Activated naive CD4-positive, alpha-beta T cell treated with anti-CD3 and anti-CD28 coated beads for 36 hours (primary cell): Measurements from ENCODE around the gene CCDC6. TPM values are rescaled to one million over a fixed set of nuclear protein-coding genes. Genes with fewer than 3 reads are reported as not detected.
"Not testable (repeated sequence)": the region's sequence is repeated elsewhere in the genome, so short reads cannot be mapped to it uniquely, and the experiment has no call there.

Source experiments
- CTCF ChIA-PET: fragments of 350-600 bp; sonication (Branson Sonifier 250); formaldehyde crosslinking; loops from one replicate; lab custom pipeline; 2021; ENCODE audit warnings: antibody characterized with exemption; lab: Charles Lee
- DNase-seq: peaks from one replicate; pipeline ENCODE4 v3.0.0-alpha.2; 2020
- H3K27ac Mint-ChIP-seq: one replicate; pipeline ENCODE4 v1.8.0; 2021; ENCODE audit warnings: mild to moderate bottlenecking, mixed read lengths
- H3K27me3 Mint-ChIP-seq: one replicate; pipeline ENCODE4 v1.8.0; 2021; ENCODE audit warnings: low read depth, mixed read lengths
- H3K36me3 Mint-ChIP-seq: one replicate; pipeline ENCODE4 v1.8.0; 2021; ENCODE audit warnings: low read depth, mixed read lengths
- H3K4me1 Mint-ChIP-seq: one replicate; pipeline ENCODE4 v1.8.0; 2021; ENCODE audit warnings: low read depth, mixed read lengths
- H3K4me3 Mint-ChIP-seq: one replicate; pipeline ENCODE4 v1.8.0; 2021; ENCODE audit warnings: mild to moderate bottlenecking, moderate library complexity, mixed read lengths
- H3K9me3 Mint-ChIP-seq: one replicate; pipeline ENCODE4 v1.8.0; 2021; ENCODE audit warnings: mixed read lengths
- intact Hi-C: fragments of 100-400 bp; cut with micrococcal nuclease; formaldehyde crosslinking; loops from one replicate; pipeline ENCODE4 v1.15.1; 2023
- total RNA-seq, 2 experiments: library from RNA; stranded (reverse); gene quantifications; one replicate each; pipeline ENCODE4 v1.2.3, GENCODE V29; 2021

CCDC6 gene
- total RNA-seq, 2 experiments from 2014 or later: 43.1 to 44.9 TPM

DNA sequence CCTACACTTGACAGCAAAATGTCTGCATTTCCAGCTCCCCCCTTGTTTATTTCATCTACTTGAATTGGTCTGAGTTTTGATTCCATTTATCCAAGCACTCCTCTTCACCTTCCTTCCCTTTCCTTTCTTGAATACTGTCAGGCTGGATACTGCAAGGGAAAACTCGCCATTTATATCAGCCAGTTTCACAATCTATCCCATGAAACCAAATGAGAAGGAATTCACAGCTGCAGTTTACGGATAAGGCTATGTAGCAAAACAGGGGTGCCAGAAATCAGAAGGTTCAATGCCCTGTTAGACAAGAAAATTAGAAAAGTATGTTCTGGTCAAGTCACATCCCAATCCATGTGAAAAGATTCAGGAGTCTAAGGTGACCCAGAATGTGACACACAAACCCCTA, 28.1 kb downstream of the CCDC6 start:
- DNase-seq: no peak
- peak overlapping the region; percentile 69 for H3K27ac Mint-ChIP-seq
- CTCF ChIA-PET: interaction anchor here (1.5 to 2.6 kb wide), 2 partner anchors 13 to 28 kb away, joined by 4 to 21 read pairs; partner anchors contain the start of gene CCDC6
- H3K4me3 Mint-ChIP-seq: no peak overlapping the region
- peaks cover 89% of the 10 kb centered on the region for H3K4me1 Mint-ChIP-seq
- intact Hi-C loops: no loop called here
- peaks cover 1% of the 10 kb centered on the region for H3K9me3 Mint-ChIP-seq
- H3K36me3 Mint-ChIP-seq: peaks cover 16% of the 10 kb centered on the region
- H3K27me3 Mint-ChIP-seq: no peaks in the 10 kb centered on the region

DNA sequence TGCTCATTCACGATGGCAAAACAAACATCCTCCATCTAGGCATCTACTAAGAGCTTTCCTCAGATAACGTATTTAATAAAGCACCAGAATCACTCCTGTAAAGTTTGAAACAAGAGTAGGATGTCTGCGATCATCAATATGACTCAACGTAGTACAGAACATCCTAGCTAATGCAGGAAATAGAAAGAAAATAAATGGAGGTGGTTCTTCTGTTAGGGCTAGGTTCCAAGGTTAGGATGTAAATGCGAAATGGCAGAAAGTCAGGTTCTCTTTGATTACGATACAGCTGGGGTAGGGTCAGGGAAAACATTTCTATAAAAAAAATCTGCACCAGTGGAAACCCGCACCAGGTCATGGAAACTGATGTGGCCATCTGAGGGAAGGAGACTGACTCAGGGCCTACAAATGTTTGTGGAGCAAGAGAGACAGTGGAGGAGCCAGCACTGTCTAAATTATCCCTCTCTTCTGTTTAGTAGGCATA, 29.1 kb downstream of the CCDC6 start:
- Mint-ChIP-seq H3K4me3 (no peak overlapping the region), H3K4me1 (peaks cover 92% of the 10 kb centered on the region), H3K9me3 (peaks cover 1% of the 10 kb centered on the region), H3K27ac (peak overlapping the region; percentile 70), H3K36me3 (peaks cover 18% of the 10 kb centered on the region), H3K27me3 (no peaks in the 10 kb centered on the region)
- intact Hi-C loops: no loop called here
- no peak for DNase-seq
- CTCF ChIA-PET: interaction anchor here (0.8 to 1.2 kb wide), 3 partner anchors 12 to 47 kb away, joined by 4 read pairs; partner anchors contain the start of gene CCDC6

DNA sequence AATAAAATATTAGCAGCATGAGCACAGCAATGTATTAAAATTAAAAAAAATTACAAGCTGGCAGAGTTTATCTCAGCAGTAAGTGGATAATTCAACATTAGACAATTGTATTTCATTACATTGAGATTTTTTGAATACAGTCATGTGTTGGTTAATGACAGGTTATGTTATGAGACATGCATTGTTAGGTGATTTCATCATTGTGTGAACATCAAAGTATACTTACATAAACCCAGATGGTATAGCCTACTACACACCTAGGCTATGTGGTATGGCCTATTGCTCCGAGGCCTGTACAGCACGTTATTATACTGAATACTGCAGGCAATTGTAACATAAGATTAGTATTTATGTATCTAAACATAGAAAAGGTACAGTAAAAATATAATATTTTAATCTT, 29.7 kb downstream of the CCDC6 start:
- intact Hi-C loops: no loop called here
- H3K27ac Mint-ChIP-seq: no peak overlapping the region

DNA sequence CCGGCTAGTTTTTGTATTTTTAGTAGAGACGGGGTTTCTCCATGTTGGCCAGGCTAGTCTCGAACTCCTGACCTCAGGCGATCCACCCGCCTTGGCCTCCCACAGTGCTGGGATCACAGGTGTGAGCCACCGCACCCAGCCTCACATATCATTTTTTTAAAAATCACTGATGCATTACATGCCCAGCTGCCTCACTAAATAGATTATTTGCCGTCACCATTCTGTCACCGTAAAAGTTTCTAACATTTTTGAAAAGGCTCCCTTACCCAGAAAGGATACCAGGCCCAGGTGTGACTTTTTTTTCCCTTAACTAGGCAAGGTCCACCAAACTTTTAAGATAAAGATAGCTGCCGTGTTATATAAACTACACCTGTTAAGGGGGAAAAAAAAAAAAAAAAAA, 30.1 kb downstream of the CCDC6 start:
- DNase-seq, intact Hi-C loops, H3K9me3 Mint-ChIP-seq, H3K27ac Mint-ChIP-seq, H3K4me3 Mint-ChIP-seq, H3K27me3 Mint-ChIP-seq: not testable (repeated sequence)
- CTCF ChIA-PET: interaction anchor here (0.8 to 1.2 kb wide), 3 partner anchors 11 to 46 kb away, joined by 4 read pairs; partner anchors contain the start of gene CCDC6
- Mint-ChIP-seq H3K4me1 (peaks cover 91% of the 10 kb centered on the region), H3K36me3 (peaks cover 21% of the 10 kb centered on the region)

More for the DNA sequence above, 29.7 kb downstream of the CCDC6 start:
- no peak for DNase-seq
- Mint-ChIP-seq H3K4me3 (no peak overlapping the region), H3K36me3 (peaks cover 21% of the 10 kb centered on the region), H3K9me3 (peaks cover 1% of the 10 kb centered on the region), H3K27me3 (no peaks in the 10 kb centered on the region), H3K4me1 (peaks cover 96% of the 10 kb centered on the region)
- CTCF ChIA-PET: interaction anchor here (0.8 to 1.2 kb wide), 3 partner anchors 11 to 46 kb away, joined by 4 read pairs; partner anchors contain the start of gene CCDC6

DNA sequence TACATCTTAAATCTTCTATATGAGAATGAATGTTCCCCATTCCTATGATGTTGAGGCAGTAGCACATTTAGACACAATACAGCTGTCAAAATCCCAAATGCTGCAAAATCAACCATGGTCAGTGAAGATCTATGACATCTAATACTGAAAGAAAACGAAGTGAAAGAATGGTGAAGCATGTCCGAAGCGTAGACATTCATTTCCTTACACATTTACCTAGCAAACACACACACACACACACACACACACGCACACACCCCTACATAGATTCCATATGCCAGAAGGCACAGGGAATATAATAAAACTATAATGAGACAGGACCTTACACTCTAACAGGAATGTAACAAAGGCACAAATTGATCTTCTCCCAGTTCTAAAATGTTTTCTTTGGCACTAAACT, 32.5 kb downstream of the CCDC6 start:
- Mint-ChIP-seq H3K36me3 (peaks cover 17% of the 10 kb centered on the region), H3K27me3 (no peaks in the 10 kb centered on the region), H3K4me3 (no peak overlapping the region), H3K9me3 (peaks cover 1% of the 10 kb centered on the region), H3K27ac (no peak overlapping the region), H3K4me1 (peaks cover 86% of the 10 kb centered on the region)
- intact Hi-C loops: loop anchor here (1.0 kb wide), 1 partner anchor 7 kb away; no protein-coding TSS in a partner anchor
- DNase-seq: no peak
- CTCF ChIA-PET: interaction anchor here (0.8 kb wide), 1 partner anchor 9 kb away, joined by 3 read pairs; no protein-coding TSS in a partner anchor

DNA sequence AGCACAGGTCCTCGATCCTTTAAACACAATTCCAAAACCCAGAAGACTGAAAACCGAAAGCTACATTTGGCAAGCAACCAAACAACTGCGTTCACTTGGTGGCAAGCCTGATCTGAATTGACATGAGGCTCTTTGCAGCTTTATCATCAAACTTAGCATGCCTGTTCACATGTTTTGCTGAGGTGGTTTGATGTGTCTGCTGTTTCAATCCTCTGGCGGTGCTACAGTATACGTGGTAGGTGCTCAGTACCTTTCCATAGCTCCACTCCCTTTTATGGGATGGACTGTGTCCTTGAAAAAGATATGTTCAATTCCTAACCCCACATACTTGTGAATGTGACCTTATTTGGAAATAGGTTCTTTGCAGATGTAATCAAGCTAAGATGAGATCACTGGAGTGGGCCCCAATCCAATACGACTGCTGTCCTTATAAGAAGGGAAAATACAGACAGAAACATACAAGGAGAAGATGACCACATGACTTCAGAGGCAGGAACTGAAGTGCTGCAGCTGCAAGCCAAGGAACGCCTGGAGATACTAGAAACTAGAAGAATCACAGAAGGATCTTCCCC, 33.4 kb downstream of the CCDC6 start:
- H3K9me3 Mint-ChIP-seq: peaks cover 1% of the 10 kb centered on the region
- no peaks in the 10 kb centered on the region for H3K27me3 Mint-ChIP-seq
- intact Hi-C loops: loop anchor here (1.0 kb wide), 1 partner anchor 8 kb away; no protein-coding TSS in a partner anchor
- peaks cover 86% of the 10 kb centered on the region for H3K4me1 Mint-ChIP-seq
- H3K36me3 Mint-ChIP-seq: peaks cover 15% of the 10 kb centered on the region
- peak; percentile 39 for DNase-seq
- CTCF ChIA-PET: interaction anchor here (0.8 to 1.2 kb wide), 2 partner anchors 8 to 13 kb away, joined by 3 read pairs; no protein-coding TSS in a partner anchor
- H3K27ac Mint-ChIP-seq: no peak overlapping the region
- peak overlapping the region; percentile 11 for H3K4me3 Mint-ChIP-seq

DNA sequence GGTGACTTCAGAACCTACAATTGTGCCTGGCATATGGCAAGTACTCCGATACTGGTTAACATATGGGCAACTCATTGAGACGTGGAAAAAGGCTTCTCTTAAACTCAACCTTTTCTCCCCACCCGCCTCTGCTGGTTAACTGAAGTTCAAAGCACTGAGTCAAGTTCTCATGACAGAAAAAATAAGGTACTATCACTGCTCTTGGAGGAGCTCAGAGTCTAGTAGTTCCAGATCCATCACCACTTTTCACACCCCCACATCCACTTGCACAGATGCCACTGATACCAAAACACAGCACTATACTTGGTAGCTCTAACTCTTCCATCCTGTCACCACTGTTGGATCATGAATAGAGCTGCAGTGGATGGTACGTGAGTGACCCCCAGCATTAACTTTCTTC, 36.2 kb downstream of the CCDC6 start:
- Mint-ChIP-seq H3K27ac (peak overlapping the region; percentile 2), H3K4me1 (peaks cover 84% of the 10 kb centered on the region), H3K4me3 (no peak overlapping the region), H3K27me3 (no peaks in the 10 kb centered on the region), H3K36me3 (peaks cover 7% of the 10 kb centered on the region), H3K9me3 (no peaks in the 10 kb centered on the region)
- CTCF ChIA-PET: interaction anchor here (0.8 to 1.9 kb wide), 3 partner anchors 17 to 36 kb away, joined by 3 to 12 read pairs (median 3); partner anchors contain the start of gene CCDC6
- intact Hi-C loops: no loop called here
- no peak for DNase-seq

DNA sequence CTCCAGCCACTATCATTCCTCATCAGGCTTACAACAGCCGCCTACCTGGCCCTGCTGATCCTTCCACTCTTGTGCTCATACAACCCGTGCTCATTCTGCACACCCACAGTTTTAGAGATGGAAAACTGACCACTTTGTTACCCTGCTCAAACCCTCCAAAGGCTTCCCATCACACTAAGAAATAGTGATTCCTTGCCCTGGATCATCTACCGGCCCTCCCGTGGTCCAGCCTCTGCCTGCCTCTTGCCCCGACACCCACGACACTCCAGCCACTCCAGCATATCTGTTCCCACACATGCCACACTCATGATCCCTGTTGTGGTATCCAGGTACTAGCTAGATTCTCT, 36.8 kb downstream of the CCDC6 start:
- peak overlapping the region; percentile 30 for H3K27ac Mint-ChIP-seq
- H3K27me3 Mint-ChIP-seq: no peaks in the 10 kb centered on the region
- CTCF ChIA-PET: interaction anchor here (1.9 kb wide), 1 partner anchor 37 kb away, joined by 12 read pairs; the partner anchor contains the start of gene CCDC6
- peaks cover 86% of the 10 kb centered on the region for H3K4me1 Mint-ChIP-seq
- H3K9me3 Mint-ChIP-seq: no peaks in the 10 kb centered on the region
- no peak overlapping the region for H3K4me3 Mint-ChIP-seq
- intact Hi-C loops: no loop called here
- H3K36me3 Mint-ChIP-seq: peaks cover 7% of the 10 kb centered on the region
- no peak for DNase-seq

DNA sequence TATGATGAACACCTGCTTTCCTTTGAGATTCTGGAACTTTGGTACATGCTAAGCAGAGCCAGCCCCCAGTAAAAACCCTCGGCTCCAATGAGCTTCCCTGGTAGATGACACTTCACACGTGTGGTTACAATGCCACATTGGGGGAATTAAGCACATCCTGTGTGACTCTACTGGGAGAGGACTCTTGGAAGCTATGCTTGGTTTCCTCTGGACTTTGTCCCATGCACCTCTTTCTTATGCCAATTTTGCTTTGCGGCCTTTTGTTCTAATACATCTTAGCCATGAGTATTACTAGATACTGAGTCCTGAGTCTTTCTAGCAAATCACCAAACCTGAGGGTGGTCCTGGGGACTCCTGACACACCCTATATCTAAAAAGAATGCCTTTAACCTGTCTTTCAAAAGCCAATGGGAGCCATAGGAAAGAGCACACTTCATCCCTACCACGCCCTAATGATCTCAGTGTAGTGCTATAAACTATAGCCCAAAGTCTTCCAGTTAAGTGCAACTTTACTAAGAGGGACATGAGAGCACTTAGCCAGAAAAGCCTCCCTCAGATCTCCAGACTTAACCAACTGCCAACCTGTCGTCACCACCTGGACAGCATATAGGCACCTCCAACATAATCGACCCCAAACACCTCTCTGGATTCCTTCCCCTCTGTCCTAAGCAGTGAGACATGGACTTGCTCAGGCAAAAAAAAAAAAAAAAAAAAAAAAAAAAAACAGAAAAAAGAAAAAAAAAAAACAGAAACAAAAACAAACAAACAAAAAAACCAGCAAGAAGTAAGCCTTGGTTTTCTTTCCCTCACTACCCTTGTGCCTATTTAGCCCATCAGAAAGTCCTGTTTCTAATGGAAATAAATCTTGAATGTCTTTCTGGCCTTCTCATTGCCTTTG, 37.4 kb downstream of the CCDC6 start:
- H3K27ac Mint-ChIP-seq: no peak overlapping the region
- CTCF ChIA-PET: no interaction called here
- intact Hi-C loops: no loop called here

DNA sequence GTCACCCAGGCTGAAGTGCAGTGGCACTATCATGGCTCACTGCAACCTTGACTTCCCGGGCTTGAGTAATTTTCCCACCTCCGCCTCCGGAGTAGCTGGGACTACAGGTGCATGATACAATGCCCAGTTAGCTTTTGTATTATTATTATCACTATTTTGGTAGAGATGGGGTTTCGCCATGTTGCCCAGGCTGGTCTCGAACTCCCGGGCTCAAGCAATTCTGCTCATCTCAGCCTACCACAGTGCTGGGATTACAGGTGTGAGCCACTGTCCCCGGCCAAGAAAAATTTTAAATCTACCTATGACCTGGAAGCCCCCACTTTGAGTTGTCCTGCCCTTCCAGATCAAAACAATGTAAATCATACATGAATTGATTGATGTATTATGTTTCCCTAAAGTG, 38.8 kb downstream of the CCDC6 start:
- CTCF ChIA-PET: no interaction called here
- H3K27ac Mint-ChIP-seq: no peak overlapping the region
- H3K4me1 Mint-ChIP-seq: peaks cover 73% of the 10 kb centered on the region
- H3K4me3 Mint-ChIP-seq: no peak overlapping the region
- H3K27me3 Mint-ChIP-seq: no peaks in the 10 kb centered on the region
- intact Hi-C loops: no loop called here
- H3K36me3 Mint-ChIP-seq: peaks cover 3% of the 10 kb centered on the region
- DNase-seq: no peak
- no peaks in the 10 kb centered on the region for H3K9me3 Mint-ChIP-seq

More for the DNA sequence above, 37.4 kb downstream of the CCDC6 start:
- Mint-ChIP-seq H3K27me3 (no peaks in the 10 kb centered on the region), H3K36me3 (peaks cover 5% of the 10 kb centered on the region), H3K4me1 (peaks cover 86% of the 10 kb centered on the region), H3K9me3 (no peaks in the 10 kb centered on the region), H3K4me3 (no peak overlapping the region)
- no peak for DNase-seq

DNA sequence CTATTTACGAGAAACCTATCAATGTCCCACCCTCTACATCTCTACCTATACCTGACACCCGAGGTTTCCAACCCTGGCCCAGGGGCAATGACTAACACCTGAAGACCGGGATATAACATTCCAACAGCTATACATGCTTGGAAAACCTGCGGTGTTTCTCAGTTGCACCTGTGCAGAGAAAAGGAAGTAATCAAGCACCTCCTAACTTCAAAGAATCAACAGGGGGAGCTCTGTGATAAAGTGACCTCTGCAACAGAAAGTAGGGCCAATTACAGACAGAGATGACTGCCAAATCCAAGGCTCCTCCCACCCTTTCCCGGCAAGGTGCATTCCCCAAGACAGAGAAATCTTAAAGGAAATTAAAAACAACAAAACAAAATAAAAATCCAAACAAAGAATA, 41.3 kb downstream of the CCDC6 start:
- H3K36me3 Mint-ChIP-seq: peaks cover 18% of the 10 kb centered on the region
- H3K9me3 Mint-ChIP-seq: no peaks in the 10 kb centered on the region
- H3K4me3 Mint-ChIP-seq: no peak overlapping the region
- intact Hi-C loops: loop anchor here (1.0 kb wide), 2 partner anchors 41 to 167 kb away; partner anchors contain the start of gene CCDC6
- DNase-seq: peak; percentile 33
- peak overlapping the region; percentile 14 for H3K27ac Mint-ChIP-seq
- CTCF ChIA-PET: interaction anchor here (0.6 to 4.5 kb wide), 12 partner anchors 8 to 953 kb away, joined by 3 to 36 read pairs (median 3); partner anchors contain the start of gene CCDC6
- peaks cover 70% of the 10 kb centered on the region for H3K4me1 Mint-ChIP-seq
- no peaks in the 10 kb centered on the region for H3K27me3 Mint-ChIP-seq
